H9 (cell line): ENCODE measurements around the gene MACC1. TPM values are rescaled to one million over a fixed set of nuclear protein-coding genes. Genes with fewer than 3 reads are reported as not detected.

Experiments
- DNase-seq: peaks from one replicate; pipeline ENCODE4 v3.0.0-alpha.2; 2017
- H2AFZ ChIP-seq: one replicate; pipeline ENCODE4 v1.6.1; 2013; ENCODE audit warnings: mild to moderate bottlenecking, low read length, control low read depth, moderate library complexity
- H2AK5ac ChIP-seq: 2 replicates; pipeline ENCODE4 v1.6.1; 2013; ENCODE audit warnings: low read length, control low read depth, mixed read lengths; ENCODE audit not compliant: insufficient read length
- H2BK120ac ChIP-seq: one replicate; pipeline ENCODE4 v1.6.1; 2013; ENCODE audit warnings: low read depth, mild to moderate bottlenecking, low read length, control low read depth, inconsistent platforms; ENCODE audit not compliant: poor library complexity, severe bottlenecking
- H2BK12ac ChIP-seq: 2 replicates; pipeline ENCODE4 v1.6.1; 2013; ENCODE audit warnings: low read length, control low read depth, mixed read lengths, low read depth; ENCODE audit not compliant: insufficient read length
- H2BK15ac ChIP-seq: 2 replicates; pipeline ENCODE4 v1.6.1; 2013; ENCODE audit warnings: low read depth, low read length, control low read depth
- H2BK20ac ChIP-seq: one replicate; pipeline ENCODE4 v1.6.1; 2013; ENCODE audit warnings: low read depth, mild to moderate bottlenecking, low read length, control low read depth, inconsistent platforms; ENCODE audit not compliant: poor library complexity, severe bottlenecking
- H2BK5ac ChIP-seq: 2 replicates; pipeline ENCODE4 v1.6.1; 2013; ENCODE audit warnings: low read length, control low read depth, mixed read lengths; ENCODE audit not compliant: insufficient read length
- H3K14ac ChIP-seq: 2 replicates; pipeline ENCODE4 v1.6.1; 2013; ENCODE audit warnings: low read length, control low read depth; ENCODE audit not compliant: insufficient read depth
- H3K18ac ChIP-seq: 2 replicates; pipeline ENCODE4 v1.6.1; 2013; ENCODE audit warnings: low read depth, mild to moderate bottlenecking, mixed read lengths, low read length, control low read depth; ENCODE audit not compliant: insufficient read length
- H3K23ac ChIP-seq: 2 replicates; pipeline ENCODE4 v1.6.1; 2013; ENCODE audit warnings: low read length, control low read depth, mixed read lengths, low read depth; ENCODE audit not compliant: insufficient read length
- H3K23me2 ChIP-seq: 2 replicates; pipeline ENCODE4 v1.6.1; 2013; ENCODE audit warnings: low read depth, mild to moderate bottlenecking, mixed read lengths, low read length, control low read depth; ENCODE audit not compliant: insufficient read length, poor library complexity, severe bottlenecking
- H3K27ac ChIP-seq: 2 replicates; pipeline ENCODE4 v1.5.1; 2013; ENCODE audit warnings: low read length, control low read depth, mixed read lengths, low read depth; ENCODE audit not compliant: insufficient read length
- H3K27me3 ChIP-seq: 2 replicates; pipeline ENCODE4 v1.6.1; 2013; ENCODE audit warnings: low read length, control low read depth, inconsistent platforms; ENCODE audit not compliant: insufficient read depth
- H3K4ac ChIP-seq: 2 replicates; pipeline ENCODE4 v1.6.1; 2013; ENCODE audit warnings: low read depth, mild to moderate bottlenecking, control low read depth, inconsistent platforms, low read length, moderate library complexity
- H3K4me1 ChIP-seq: 2 replicates; pipeline ENCODE4 v1.6.1; 2013; ENCODE audit warnings: low read length, control low read depth, inconsistent platforms; ENCODE audit not compliant: insufficient read depth
- H3K4me2 ChIP-seq: 2 replicates; pipeline ENCODE4 v1.6.1; 2013; ENCODE audit warnings: low read length, control low read depth, mixed read lengths; ENCODE audit not compliant: insufficient read length, insufficient read depth
- H3K56ac ChIP-seq: 2 replicates; pipeline ENCODE4 v1.6.1; 2013; ENCODE audit warnings: low read depth, mild to moderate bottlenecking, mixed read lengths, low read length, control low read depth; ENCODE audit not compliant: insufficient read length
- H3K79me1 ChIP-seq: 2 replicates; pipeline ENCODE4 v1.6.1; 2013; ENCODE audit warnings: low read depth, mild to moderate bottlenecking, moderate library complexity, low read length, control low read depth, inconsistent platforms; ENCODE audit not compliant: insufficient read depth, poor library complexity, severe bottlenecking
- H3K79me2 ChIP-seq: 2 replicates; pipeline ENCODE4 v1.6.1; 2013; ENCODE audit warnings: low read length, control low read depth, inconsistent platforms; ENCODE audit not compliant: insufficient read depth
- H3K9ac ChIP-seq: 2 replicates; pipeline ENCODE4 v1.6.1; 2013; ENCODE audit warnings: low read length, control low read depth, mixed read lengths; ENCODE audit not compliant: insufficient read length; ENCODE audit errors: extremely low read depth
- H3K9me3 ChIP-seq: one replicate; pipeline ENCODE4 v1.6.1; 2013; ENCODE audit warnings: low read depth, low read length, inconsistent platforms; ENCODE audit not compliant: control insufficient read depth
- H3T11ph ChIP-seq: one replicate; pipeline ENCODE4 v1.6.1; 2013; ENCODE audit warnings: mild to moderate bottlenecking, low read length, control low read depth, inconsistent platforms
- H4K20me1 ChIP-seq: one replicate; pipeline ENCODE4 v1.6.1; 2013; ENCODE audit not compliant: control insufficient read depth, insufficient read length, insufficient read depth
- H4K5ac ChIP-seq: 2 replicates; pipeline ENCODE4 v1.6.1; 2013; ENCODE audit warnings: low read depth, mild to moderate bottlenecking, mixed read lengths, low read length, control low read depth; ENCODE audit not compliant: insufficient read length
- H4K8ac ChIP-seq: replicated peaks from 2 replicates; pipeline ENCODE4 v1.6.1; 2013; ENCODE audit warnings: low read length, control low read depth, mixed read lengths, low read depth; ENCODE audit not compliant: insufficient read length
- H4K91ac ChIP-seq: 2 replicates; pipeline ENCODE4 v1.6.1; 2013; ENCODE audit warnings: low read depth, mild to moderate bottlenecking, moderate library complexity, mixed read lengths, low read length, control low read depth; ENCODE audit not compliant: insufficient read length
- H3K27ac Mint-ChIP-seq, 3 experiments: 2 replicates in 2 of 3; 3 replicates in 1 of 3; pipeline ENCODE4 v1.8.0; 2020 to 2021; ENCODE audit warnings: mixed read lengths in 3 of 3, mild to moderate bottlenecking in 1 of 3, moderate library complexity in 1 of 3
- H3K27me3 Mint-ChIP-seq: 2 replicates; pipeline ENCODE4 v1.8.0; 2021; ENCODE audit warnings: low read depth, mild to moderate bottlenecking, moderate library complexity, mixed read lengths
- H3K36me3 Mint-ChIP-seq, 3 experiments: 2 replicates in 2 of 3; 3 replicates in 1 of 3; pipeline ENCODE4 v1.8.0; 2020 to 2021; ENCODE audit warnings: low read depth in 3 of 3, mixed read lengths in 3 of 3; ENCODE audit not compliant: insufficient read depth in 1 of 3
- H3K4me1 Mint-ChIP-seq, 2 experiments: 2 replicates each; pipeline ENCODE4 v1.8.0; 2020; ENCODE audit warnings: mixed read lengths in 2 of 2
- H3K4me3 Mint-ChIP-seq, 2 experiments: 2 replicates in 1 of 2; 3 replicates in 1 of 2; pipeline ENCODE4 v1.8.0; 2020 to 2021; ENCODE audit warnings: mild to moderate bottlenecking in 2 of 2, mixed read lengths in 2 of 2, moderate library complexity in 1 of 2
- H3K9me3 Mint-ChIP-seq, 2 experiments: 2 replicates in 1 of 2; 3 replicates in 1 of 2; pipeline ENCODE4 v1.8.0; 2020; ENCODE audit warnings: mild to moderate bottlenecking in 2 of 2, mixed read lengths in 2 of 2, moderate library complexity in 1 of 2
- CTCF ChIP-seq: fragments of 200-600 bp; sonication (generic); conservative IDR thresholded peaks from 3 replicates; pipeline ENCODE4 v1.8.0; 2021; ENCODE audit warnings: antibody characterized with exemption, mild to moderate bottlenecking
- WGBS: extraction: QIAGEN DNeasy Blood & Tissue Kit; methylation state at CpG from one replicate; pipeline ENCODE4 v1.1.7; 2013; ENCODE audit warnings: missing lambda C conversion rate, low lambda C conversion rate, mixed read lengths; ENCODE audit not compliant: insufficient read length; ENCODE audit errors: extremely low coverage; 5-methylcytosine and 5-hydroxymethylcytosine counted together
- total RNA-seq: library from RNA; stranded (reverse); gene quantifications from 2 replicates; pipeline ENCODE4 v1.2.1, GENCODE V29; 2021

MACC1 gene
- total RNA-seq, 1 experiment from 2014 or later: 11.0 TPM

GRCh38 chr7:20206104-20206896, 10.9 kb downstream of the MACC1 start:
- Histone ChIP-seq H4K8ac (no peak overlapping the region), H2BK12ac (no peak overlapping the region), H2BK20ac (no peak overlapping the region), H3T11ph (no peak overlapping the region), H3K4ac (no peak overlapping the region), H3K4me2 (no peak overlapping the region), H4K91ac (no peak overlapping the region), H3K18ac (no peak overlapping the region), H3K9me3 (peaks cover 21% of the 10 kb centered on the region), H2BK15ac (no peak overlapping the region), H3K9ac (no peak overlapping the region), H2BK5ac (no peak overlapping the region), H4K20me1 (no peaks in the 10 kb centered on the region), H3K4me1 (peaks cover 2% of the 10 kb centered on the region; the same call in 1 of the 2 replicates), H3K14ac (no peak overlapping the region), H2AFZ (no peak overlapping the region), H3K27me3 (no peaks in the 10 kb centered on the region), H3K79me2 (no peaks in the 10 kb centered on the region), H3K79me1 (no peaks in the 10 kb centered on the region), H3K23ac (no peak overlapping the region), H2AK5ac (no peak overlapping the region), H3K56ac (no peak overlapping the region), H4K5ac (no peak overlapping the region), H3K27ac (no peak overlapping the region), H2BK120ac (no peak overlapping the region), H3K23me2 (no peaks in the 10 kb centered on the region)
- H3K4me3 Mint-ChIP-seq: no peak overlapping the region
- peaks cover 28% of the 10 kb centered on the region in 2 experiments for H3K9me3 Mint-ChIP-seq
- H3K27ac Mint-ChIP-seq: no peak overlapping the region
- peaks cover 26 to 33% (median 27%) of the 10 kb centered on the region in 3 experiments for H3K36me3 Mint-ChIP-seq
- H3K27me3 Mint-ChIP-seq: no peaks in the 10 kb centered on the region
- no peak for TF ChIP-seq CTCF
- no CpG with 5 or more reads among the region's 2 CpGs for WGBS
- peaks cover 4 to 6% of the 10 kb centered on the region in 2 experiments for H3K4me1 Mint-ChIP-seq
- no peak for DNase-seq
